Measurements from ENCODE around the gene PODNL1.
A peak's percentile ranks its signal among the peaks of the same experiment; 100 is the strongest.
"Not testable (repeated sequence)": the region's sequence is repeated elsewhere in the genome, so short reads cannot be mapped to it uniquely, and the experiment has no call there.

Gene PODNL1

GRCh38 chr19:13972368-13973155 is 34.3 kb upstream of the PODNL1 start:
- no peak for DNase-seq

GRCh38 chr19:13971868-13972267 is 33.7 kb upstream of the PODNL1 start:
- DNase-seq = not testable (repeated sequence)

- DNase-seq = no peak
Measured at GRCh38 chr19:13969897-13970296, 31.7 kb upstream of the PODNL1 start.

GRCh38 chr19:13968999-13969398 is 30.8 kb upstream of the PODNL1 start:
- no peak for DNase-seq

- DNase-seq = no peak
Measured at GRCh38 chr19:13968383-13968935, 30.2 kb upstream of the PODNL1 start.

GRCh38 chr19:13967206-13967605 is 29.0 kb upstream of the PODNL1 start:
- not testable (repeated sequence) for DNase-seq

GRCh38 chr19:13966684-13967128 is 28.5 kb upstream of the PODNL1 start:
- no peak for DNase-seq

- DNase-seq = no peak
Measured at GRCh38 chr19:13965926-13966683, 27.9 kb upstream of the PODNL1 start.

- DNase-seq = no peak
Measured at GRCh38 chr19:13965377-13965896, 27.2 kb upstream of the PODNL1 start.

- no peak for DNase-seq
Measured at GRCh38 chr19:13964776-13965175, 26.6 kb upstream of the PODNL1 start.

GRCh38 chr19:13963603-13964105 is 25.4 kb upstream of the PODNL1 start:
- DNase-seq = no peak

GRCh38 chr19:13962699-13963602 is 24.7 kb upstream of the PODNL1 start:
- DNase-seq = no peak

- no peak for DNase-seq
Measured at GRCh38 chr19:13961826-13962698, 23.8 kb upstream of the PODNL1 start.

- no peak for DNase-seq
Measured at GRCh38 chr19:13960863-13961784, 22.9 kb upstream of the PODNL1 start.

GRCh38 chr19:13959962-13960862 is 22.0 kb upstream of the PODNL1 start:
- DNase-seq = peak in 1 of 2 experiments; percentile 19

GRCh38 chr19:13959141-13959961 is 21.1 kb upstream of the PODNL1 start:
- DNase-seq = no peak

GRCh38 chr19:13958043-13958442 is 19.8 kb upstream of the PODNL1 start:
- no peak for DNase-seq

GRCh38 chr19:13957051-13957450 is 18.8 kb upstream of the PODNL1 start:
- no peak for DNase-seq

All from Kasumi-1 (cell line).